Panc1 (cell line): ENCODE results near the gene MAGOH.

Experiments
- CTCF ChIP-seq: fragments of 450-650 bp; IDR thresholded peaks from 2 replicates; pipeline ENCODE4 v1.5.1; 2017; ENCODE audit warnings: mild to moderate bottlenecking
- POLR2AphosphoS5 ChIP-seq: IDR thresholded peaks from 2 replicates; pipeline ENCODE4 v1.6.1; 2012; ENCODE audit warnings: mild to moderate bottlenecking, low read depth, low read length, moderate library complexity
- REST ChIP-seq, 2 experiments: IDR thresholded peaks; 2 replicates each; pipeline ENCODE4 v1.6.1; 2011 to 2012; ENCODE audit warnings: low read depth in 2 of 2, control low read depth in 1 of 2, low read length in 1 of 2, mild to moderate bottlenecking in 1 of 2, moderate library complexity in 1 of 2; ENCODE audit not compliant: insufficient read depth in 1 of 2
- SIN3A ChIP-seq: IDR thresholded peaks from 2 replicates; pipeline ENCODE4 v1.6.1; 2012; ENCODE audit warnings: low read depth, mild to moderate bottlenecking, low read length, moderate library complexity, borderline replicate concordance; ENCODE audit not compliant: insufficient read depth
- TCF7L2 ChIP-seq: IDR thresholded peaks from 2 replicates; pipeline ENCODE4 v1.6.1; 2011; ENCODE audit warnings: mild to moderate bottlenecking, low read depth, low read length, inconsistent platforms

GRCh38 chr1:53190210-53190611 is 48.1 kb downstream of the MAGOH start:
- TF ChIP-seq CTCF (no peak), POLR2AphosphoS5 (no peak), REST (IDR thresholded peaks at IDR 0.05; ENCODE audit: insufficient read depth in 1 of 2, low read depth in 2 of 2, low read length in 1 of 2) (no peak), SIN3A (no peak), TCF7L2 (no peak)
